ENCODE results near the gene MRPL55.

MRPL55 gene

DNA sequence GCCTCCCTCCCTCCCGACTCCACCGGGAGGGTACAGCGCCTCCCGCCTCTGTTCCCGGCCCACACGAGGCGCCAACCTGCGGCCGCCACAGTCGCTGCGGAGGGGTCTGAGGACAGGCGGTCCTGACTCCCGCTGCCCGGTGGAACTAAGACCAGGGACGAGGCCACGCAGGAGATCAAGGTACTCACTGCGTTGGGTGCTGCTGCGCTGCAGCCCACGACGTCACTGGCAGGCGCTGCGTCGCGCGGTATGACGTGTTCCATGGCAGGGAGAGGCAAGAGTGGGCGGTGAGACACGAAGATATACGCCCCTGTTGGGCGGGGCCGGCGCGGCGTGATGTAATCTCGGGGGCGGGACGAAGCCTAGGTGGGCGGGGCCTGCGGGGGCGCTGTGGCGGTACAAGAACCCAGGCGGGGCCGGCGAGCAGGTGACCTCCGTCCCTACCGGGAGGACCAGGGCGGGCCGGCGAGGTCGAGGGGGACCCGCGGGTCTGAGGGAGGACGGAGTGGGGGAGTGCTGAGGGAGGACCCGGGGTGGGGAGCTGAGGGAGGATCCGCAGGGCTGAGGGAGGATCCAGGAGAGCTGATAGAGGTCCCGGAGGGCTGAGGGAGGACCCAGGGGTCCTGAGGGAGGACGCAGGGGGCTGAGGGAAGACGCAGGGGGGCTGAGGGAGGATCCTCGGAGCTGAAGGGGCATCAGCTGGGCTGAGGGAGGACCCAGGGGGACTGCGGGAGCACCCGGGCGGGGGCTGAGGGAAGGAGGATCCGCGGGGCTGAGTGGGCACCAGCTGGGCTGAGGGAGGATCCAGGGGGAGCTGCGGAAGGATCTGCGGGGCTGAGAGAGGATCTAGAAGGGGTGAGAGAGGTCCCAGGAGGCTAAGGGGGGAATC is at the start of gene MRPL55:
Gene MRPL55 (minus strand): TSS at position 227 of the 889 bp plus-strand sequence. CDS start 1,039 bp downstream, outside the sequence.
- DNase-seq = peak; percentile 79

DNA sequence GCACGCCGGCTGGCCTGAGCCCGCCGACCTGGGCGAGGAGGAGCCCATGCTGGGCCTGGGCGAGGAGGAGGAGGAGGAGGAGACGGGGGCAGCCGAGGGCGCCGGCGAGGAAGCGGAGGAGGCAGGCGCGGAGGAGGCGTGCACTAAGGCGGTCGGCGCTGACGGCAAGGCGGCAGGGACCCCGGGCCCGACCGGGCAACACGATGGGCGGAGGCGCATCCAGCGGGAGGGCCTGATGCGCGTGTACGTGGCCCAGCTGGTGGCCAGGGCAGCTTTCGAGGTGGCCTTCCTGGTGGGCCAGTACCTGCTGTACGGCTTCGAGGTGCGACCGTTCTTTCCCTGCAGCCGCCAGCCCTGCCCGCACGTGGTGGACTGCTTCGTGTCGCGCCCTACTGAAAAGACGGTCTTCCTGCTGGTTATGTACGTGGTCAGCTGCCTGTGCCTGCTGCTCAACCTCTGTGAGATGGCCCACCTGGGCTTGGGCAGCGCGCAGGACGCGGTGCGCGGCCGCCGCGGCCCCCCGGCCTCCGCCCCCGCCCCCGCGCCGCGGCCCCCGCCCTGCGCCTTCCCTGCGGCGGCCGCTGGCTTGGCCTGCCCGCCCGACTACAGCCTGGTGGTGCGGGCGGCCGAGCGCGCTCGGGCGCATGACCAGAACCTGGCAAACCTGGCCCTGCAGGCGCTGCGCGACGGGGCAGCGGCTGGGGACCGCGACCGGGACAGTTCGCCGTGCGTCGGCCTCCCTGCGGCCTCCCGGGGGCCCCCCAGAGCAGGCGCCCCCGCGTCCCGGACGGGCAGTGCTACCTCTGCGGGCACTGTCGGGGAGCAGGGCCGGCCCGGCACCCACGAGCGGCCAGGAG is 49.3 kb upstream of the MRPL55 start:
- no peak for DNase-seq

DNA sequence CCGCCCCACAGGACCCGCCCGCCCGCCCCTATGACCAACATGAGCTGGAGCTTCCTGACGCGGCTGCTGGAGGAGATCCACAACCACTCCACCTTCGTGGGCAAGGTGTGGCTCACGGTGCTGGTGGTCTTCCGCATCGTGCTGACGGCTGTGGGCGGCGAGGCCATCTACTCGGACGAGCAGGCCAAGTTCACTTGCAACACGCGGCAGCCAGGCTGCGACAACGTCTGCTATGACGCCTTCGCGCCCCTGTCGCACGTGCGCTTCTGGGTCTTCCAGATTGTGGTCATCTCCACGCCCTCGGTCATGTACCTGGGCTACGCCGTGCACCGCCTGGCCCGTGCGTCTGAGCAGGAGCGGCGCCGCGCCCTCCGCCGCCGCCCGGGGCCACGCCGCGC is 48.6 kb upstream of the MRPL55 start:
- no peak for DNase-seq

DNA sequence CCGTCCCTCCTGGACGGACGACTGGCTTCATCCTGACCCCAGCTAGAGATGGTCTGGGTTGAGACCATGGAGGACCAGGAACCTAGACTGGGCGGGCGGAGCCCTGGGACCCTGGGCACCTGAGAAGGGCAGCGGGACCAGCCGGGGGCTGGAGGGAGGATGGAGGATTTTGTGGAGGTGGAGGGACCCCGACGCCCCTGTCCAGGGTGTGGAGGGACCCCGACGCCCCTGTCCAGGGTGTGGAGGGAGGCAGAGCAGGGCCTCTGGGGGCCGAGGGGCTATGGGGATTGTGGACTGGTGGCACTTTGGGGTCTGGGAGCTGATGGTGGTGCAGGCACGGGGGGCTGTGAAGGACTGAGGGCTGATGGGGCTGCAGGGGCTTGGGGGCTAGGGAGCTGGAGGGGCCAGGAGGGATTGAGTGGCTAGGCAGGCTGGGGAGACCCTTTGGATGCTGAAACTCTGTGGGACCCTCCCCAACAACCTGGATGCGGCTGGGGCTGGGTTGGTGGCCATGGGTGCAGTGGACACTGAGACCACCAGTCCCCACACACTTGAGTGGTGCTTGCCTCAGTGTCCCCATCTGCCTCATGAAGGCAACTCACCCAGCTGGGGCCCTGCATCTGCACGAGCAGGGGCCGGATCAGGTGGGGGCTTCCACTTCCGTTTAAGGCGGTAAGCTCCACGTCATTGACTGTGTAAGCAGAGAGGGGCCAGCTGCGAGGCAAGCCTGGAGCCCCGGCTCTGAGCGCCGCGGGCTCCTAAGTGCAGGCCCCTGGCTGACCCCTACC is 48.0 kb upstream of the MRPL55 start:
- no peak for DNase-seq

DNA sequence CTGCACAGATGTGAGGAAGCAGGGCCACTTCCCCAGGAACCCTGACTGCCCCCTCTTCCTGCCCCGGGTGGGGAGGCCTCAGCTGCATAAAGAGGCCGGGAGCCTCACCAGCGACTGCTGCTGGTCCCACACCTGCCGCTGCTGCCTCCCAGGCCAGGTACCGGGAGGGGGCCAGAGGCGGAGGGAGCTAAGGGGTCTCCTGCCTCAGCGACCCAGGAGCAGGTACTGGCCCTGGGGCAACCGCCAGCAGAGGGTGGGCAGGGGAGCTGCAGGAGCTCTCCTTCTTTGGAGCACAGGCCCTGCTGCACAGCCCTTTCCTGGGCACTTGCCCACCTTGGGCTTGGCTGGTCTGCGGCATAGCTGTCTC is 47.4 kb upstream of the MRPL55 start:
- no peak for DNase-seq

DNA sequence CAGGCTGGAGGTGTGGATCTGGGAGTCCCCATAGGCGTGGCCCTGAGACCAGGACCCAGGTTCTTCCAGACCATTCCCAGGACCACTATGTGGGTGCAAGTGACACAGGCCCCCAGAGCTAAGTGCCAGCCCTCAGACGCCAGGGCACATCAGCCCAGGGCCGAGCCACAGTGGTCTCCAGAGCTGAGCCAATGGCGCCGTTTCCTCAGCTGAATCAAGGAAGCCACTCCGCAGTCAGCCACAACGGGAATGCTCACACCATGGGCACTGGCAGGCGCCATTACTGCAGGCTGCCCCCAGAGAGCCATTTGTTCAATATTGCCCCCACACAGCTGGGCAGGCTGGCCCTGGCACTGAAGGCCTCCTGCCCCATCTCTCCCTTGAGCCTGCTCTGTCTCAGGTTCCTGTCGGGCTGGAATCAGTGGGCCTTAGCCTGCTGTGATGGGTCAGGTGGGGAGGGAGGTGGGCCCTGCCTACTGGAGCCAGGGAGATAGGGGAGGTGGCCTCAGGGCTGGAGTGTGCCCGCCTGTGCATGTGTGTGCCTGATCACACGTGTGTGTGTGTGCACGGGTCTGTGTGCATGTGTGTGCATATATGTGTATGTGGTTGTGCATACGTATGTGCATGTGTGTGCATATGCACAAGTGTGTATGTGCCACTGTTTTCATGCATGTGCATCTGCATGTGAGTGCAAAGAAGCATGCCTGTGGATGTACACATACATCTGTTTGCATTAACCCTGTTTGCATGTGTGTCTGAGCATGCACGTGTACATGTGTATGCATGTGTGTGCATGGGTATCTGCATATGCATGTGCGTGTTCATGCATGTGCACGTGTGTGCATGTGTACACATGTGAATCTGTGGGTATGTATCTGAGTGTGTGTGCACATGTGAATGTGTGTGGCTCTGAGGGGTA is 46.8 kb upstream of the MRPL55 start:
- no peak for DNase-seq

DNA sequence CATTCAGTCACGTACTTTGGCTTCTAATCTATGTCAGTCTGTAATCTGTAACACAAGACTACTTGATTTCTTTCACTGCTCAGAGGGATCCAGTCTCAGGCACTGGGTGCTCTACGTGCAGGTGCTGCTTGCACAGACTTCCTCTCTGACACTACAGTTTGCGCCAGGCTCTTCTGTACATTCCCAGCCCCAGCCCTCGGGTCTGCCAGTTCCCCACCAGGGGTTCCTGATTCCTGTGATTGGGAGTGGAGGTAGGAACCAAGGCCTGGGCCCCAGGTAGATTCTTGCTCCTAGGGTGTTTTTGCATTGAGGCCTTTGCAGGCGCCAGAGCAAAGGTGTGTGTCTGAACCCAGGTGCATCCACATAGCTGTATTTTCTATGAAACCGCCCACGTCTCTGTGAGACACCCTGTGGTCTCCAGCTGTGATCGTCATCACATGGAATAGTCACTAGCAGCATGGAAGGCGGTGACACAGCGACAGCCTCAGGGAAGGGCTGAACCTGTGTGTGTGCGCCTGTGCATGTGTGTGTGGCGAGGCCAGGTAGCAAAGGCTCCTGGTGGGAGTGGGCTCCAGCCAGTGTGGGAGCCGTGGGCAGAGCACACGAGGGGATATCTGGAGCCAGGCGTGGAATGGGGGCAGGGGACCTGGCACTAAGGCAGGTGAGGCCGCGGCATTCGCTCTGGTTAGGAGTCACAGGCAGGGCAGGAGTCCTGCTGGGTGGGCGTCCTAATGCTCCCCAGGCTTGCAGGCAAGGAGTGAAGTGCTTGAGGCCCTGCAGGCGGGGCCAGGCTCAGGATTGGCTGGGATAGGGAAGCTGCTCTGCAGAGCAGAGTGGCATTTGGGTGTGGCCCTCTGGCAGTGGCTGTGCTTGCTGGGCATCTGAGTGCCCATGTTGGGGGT is 45.8 kb upstream of the MRPL55 start:
- DNase-seq = no peak

DNA sequence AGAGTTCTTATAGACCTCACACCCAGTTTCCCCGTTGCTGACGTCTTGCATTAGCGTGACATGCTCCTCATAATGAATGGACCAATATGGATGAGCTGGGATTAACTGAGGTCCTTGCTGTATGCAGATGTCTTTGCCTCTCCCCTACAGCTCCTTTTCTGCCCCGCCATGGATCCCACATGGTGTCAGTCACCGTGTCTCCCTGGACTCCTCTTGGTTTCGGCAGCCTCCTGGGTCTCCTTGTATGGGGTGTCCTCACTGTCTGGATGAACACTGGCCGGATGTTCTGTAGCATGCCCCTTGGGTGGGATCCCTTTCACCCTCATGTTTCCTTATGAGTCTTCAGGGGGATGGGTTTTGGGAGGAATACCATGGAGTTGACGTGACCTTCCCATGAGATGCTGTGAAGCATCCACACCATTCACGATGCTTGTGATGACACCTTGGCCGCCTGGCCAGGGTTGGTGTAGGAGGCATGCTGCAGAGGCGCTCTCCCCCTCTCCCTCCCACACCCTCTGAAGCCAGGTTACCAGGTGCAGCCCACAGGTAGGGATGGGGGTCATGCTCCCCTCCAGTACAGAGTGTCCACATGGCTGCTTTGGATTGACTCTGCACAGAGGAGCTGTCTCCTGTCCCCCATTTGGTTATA is 45.0 kb upstream of the MRPL55 start:
- no peak for DNase-seq

DNA sequence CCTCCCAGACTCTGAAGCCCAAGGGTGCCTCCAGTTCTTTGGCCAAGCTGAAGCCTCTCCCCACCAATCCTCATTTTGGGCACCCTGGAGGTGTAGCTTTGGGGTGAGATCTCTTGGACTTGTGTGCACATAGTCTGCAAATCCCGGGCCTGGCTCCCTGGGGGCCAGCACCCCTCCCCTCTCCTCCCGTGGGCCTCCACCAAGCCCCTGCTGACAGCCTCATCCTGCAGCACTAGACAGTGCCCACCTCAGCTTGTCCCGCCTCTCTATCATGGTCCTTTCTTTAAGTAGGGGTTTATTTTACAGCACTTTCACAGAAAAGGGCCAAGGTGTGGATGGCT is 43.8 kb upstream of the MRPL55 start:
- DNase-seq = no peak

DNA sequence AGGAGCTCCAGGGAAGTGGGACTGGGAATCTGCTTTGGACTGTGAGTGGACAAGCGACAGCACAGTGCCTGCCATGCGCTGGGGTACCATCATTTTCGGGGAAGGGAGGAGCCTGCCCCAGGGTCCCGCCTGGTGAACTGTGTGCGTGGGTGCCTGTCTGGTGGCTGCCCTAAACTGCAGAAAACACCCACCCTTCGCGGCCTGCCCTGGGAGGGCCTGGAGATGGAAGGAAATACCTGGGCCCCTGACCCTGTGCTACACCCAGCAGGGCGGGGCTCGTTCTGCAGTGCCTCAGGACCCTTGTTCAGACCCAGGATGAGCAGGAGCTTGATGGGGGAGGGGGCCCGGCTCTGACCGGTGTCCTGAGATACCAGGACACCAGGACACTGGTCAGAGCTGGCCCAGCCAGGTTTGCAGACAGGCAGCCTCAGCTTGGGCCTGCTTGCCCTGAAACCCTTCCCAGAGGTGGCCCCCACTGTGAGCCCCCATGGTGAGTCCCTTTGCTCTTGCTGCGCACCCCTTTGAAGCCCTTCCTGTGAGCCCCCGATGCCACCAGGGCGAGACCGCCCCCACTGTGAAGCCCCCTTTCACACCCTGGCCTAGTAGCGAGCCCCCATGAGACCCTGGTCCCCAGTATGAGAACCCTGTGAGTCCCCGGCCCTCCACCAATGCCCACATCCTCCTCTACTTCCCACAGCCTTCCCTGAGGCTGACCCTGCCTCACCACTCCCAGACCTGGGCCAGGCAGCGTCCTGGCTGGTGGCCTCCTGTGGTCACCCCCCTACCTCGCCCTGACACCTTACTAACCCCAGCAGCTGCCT is 43.2 kb upstream of the MRPL55 start:
- no peak for DNase-seq

DNA sequence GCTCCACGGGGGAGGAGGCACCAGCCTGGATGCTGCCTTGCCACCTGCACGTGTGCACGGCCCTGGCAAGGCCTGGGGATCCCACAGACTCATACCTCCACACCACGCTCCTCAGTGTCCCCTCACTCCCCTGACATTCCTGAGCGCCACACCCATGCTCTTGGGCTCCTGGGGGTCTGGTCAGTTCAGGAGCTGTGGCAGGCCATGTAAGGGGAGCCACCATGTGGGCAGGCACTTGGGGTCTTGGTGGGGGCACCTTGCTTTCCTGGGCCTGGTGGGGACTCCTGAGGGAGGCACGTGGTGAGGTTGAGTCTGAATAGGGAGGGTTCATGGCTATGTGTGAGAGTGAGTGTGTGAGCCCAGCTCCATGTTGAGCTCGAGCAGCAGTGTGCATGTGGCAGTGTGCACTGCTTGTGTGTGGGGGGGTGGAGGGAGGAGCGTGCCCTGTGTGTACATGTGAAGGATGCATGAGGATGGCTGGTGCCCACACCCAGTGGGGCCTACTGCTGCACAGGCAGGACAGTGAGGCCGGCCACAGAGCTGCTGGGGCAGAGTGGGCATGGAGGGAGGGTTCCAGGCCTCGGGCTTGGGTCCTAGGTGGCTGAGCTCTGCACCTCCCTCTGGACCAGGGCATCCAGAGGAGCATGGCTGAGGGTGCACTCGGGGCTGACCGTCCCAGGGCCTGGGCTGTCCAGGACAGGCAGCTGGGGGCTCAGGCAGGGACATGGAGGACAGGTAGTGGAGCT is 42.3 kb upstream of the MRPL55 start:
- no peak for DNase-seq

DNA sequence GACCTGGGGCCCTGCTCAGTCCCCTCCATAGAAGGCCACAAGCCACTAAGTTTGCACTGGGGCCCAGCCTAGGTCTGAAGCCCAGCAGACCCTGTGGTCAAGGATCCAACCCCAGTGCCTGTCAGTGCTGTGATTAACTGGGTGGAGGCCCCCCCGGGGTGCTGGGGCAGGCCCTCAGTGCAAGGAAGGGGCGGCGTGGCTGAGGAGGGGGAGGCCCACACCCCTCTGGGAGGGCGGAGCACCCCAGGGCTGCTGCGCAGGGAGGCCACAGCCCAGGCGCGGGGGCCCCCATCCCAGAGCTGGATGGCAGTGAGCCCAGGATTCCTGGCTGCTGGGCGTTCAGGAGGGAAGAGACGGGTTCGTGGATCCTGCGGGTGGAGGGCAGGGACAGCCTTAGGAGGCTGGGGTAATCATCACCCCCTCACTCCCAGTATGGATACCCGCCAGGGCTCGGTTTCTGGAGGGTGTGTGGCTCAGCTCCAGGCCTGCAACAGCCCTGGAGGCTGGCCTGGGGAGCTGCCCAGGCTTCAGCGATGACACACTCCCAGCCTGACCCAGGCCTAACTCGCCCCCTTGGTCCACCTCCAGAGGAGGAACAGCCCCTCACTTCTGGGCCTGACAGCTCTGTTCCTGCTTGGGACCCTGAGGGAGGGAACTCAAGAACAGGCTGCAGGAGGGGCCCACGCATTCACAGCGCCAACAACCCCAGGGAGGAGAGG is 41.5 kb upstream of the MRPL55 start:
- no peak for DNase-seq

DNA sequence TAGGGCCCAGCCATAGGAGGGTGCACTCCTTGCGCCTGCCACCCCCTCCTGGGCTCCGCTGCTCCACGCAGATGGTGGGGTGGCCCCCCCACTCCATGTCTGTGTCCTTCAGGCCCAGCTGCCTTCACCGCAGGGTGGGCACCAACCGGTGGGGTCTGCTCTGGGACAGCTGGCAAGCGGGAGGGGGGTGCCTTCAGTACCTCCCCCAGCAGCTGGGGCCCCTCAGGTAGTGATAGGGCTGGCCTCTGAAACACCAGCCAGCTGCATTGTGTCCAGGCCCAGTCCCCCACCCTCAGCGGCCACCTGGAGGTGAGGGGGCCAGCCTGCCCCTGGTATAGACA is 41.0 kb upstream of the MRPL55 start:
- DNase-seq = no peak

DNA sequence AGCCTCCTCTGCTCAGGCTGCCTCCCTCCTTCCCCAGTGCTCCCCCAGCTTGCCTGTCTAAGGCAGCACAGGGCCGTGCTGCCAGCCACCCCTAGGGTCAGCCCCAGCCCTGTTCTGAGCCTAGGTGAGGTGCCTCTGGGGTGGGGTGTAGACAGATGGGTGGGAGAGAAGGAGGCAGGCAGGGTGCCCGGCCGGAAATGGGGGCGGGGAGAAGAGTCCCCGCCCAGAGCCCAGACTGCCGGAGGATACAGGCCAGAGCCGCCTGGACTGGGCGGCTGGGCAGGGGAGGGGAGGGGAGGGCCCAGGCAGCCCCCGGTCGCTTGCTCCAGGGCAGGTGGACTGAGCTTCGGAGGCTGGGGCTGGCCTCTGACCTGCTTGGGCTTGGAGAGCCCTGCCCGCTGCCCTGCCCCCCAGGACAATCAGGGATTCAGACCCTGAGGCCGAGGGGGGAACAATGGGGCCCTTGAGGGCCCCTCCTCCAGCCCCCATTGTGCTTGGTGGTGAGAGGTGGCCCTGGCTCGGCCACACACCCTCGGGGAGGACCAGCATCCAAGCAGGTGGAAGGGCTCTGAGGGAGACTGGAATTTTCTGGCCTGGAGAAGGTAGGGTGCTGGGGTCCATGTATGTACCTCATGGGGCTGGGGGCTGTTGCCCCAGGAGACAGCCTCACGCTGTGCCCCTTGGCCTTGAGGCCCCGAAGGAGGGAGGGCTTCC is 40.5 kb upstream of the MRPL55 start, which contains the start of gene GJC2:
Gene GJC2 (plus strand): TSS at position 525 of the 714 bp plus-strand sequence. CDS start 7,829 bp downstream, outside the sequence.
- DNase-seq = no peak

DNA sequence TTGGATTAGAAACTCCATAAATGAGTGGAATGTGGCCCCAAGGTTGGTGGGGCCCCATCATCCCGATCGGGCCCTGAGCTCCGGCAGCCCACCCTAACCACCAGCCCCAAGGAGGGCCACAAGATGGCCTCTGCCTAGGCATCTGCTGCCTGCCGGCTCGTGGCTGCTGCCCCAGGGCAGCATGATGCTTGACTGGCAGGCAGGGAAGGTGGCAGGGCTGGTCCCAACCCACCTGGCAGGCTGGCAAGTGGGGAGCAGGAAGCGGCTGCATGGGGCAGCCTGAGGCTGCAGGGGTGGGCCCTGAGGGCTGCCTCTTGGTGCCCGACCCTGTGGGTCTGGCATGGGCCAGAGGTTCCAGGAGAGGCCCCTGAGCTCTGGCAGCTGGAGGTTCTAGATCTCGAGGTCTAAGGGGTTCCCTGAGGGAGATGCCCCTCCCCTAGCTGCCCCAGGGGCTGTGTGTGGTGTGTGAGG is 39.9 kb upstream of the MRPL55 start:
- no peak for DNase-seq

DNA sequence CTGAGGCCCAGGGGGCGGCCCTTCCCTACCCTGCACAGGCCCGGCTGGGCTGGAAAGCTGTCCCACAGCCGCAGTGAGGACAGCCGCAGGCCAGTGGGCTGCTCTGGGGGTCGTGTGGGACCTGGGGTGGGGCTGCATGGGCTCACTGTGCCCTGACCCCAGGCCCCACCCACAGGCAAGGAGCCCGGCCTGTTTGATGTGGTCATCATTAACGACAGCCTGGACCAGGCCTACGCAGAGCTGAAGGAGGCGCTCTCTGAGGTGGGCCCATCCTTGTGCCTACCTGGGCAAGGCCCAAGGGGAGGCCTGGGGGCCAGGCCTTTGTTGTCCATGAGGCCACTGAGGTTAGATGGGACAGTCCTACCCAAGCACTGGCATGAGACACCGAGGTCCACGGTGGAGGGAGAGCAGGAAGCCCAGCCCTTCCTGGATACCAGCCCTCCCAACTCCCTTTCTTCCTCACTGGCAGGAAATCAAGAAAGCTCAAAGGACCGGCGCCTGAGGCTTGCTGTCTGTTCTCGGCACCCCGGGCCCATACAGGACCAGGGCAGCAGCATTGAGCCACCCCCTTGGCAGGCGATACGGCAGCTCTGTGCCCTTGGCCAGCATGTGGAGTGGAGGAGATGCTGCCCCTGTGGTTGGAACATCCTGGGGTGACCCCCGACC is 39.2 kb upstream of the MRPL55 start:
- DNase-seq = no peak

DNA sequence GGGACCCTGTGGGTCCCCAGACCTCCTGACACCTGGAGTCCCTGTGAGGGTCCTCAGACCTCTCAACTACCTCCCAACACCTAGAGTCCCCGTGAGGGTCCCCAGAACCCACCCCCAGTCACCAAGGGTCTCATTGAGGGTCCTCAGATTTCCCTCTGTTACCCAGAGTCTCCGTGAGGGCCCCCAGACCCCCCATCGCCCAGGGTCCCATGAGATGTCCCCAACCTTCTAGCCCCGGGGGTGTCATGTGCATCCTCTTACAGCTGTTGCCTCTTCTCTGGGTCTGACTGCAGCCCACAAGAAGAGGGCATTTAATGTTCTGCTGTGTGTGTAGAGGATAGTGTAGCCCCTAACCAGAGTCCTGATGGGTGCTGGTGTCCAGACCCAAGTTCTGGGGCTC is 38.7 kb upstream of the MRPL55 start:
- DNase-seq = no peak

Measured in GF-D8 (cell line).